Measurements from ENCODE around the gene PRM3.
"Not testable (repeated sequence)": the region's sequence is repeated elsewhere in the genome, so short reads cannot be mapped to it uniquely, and the experiment has no call there.

Gene PRM3

DNA sequence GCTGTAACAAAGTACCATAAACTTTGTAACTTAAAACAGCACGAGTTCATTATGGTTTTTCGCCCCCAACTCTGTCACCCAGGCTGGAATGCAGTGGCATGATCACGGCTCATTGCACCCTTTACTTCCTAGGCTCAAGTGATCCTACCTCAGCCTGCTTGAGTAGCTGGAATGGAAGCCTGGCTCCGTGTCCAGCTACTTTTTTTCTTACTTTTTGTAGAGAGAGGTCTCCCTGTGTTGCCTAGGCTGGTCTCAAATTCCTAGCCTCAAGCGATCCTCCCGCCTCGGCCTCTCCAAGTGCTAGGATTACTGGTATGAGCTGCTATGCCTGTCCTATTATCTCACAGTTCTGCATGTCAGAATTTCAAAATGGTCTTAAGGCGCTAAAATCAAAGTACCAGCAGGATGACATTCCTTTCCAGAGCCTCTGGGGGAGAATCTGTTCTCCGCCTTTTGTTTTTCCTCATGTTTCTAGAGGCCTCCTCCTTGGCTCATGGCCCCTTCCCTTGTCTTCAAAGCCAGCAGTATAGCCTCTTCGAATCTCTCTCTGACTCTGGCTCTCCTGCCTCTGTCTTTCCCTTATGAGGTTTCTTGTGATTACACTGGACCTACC lies 17.8 kb upstream of the PRM3 start:
- no peaks in the 10 kb centered on the region for H3K9me3 ChIP-seq (ENCODE audit: low read length)
- H3K4me1 ChIP-seq (ENCODE audit: insufficient read depth, low read length): no peaks in the 10 kb centered on the region
- H3K4me3 ChIP-seq (ENCODE audit: low read depth in 1 of 2, low read length in 2 of 2): no peak overlapping the region
- no peaks in the 10 kb centered on the region for H3K36me3 ChIP-seq (ENCODE audit: insufficient read depth, low read length)
- H3K27me3 ChIP-seq (ENCODE audit: control insufficient read depth in 1 of 2, insufficient read depth in 2 of 2, low read length in 2 of 2): no peaks in the 10 kb centered on the region
- H3K27ac ChIP-seq (ENCODE audit: low read depth, low read length): no peak overlapping the region
- no peak overlapping the region for H3K9ac ChIP-seq (ENCODE audit: low read length)

DNA sequence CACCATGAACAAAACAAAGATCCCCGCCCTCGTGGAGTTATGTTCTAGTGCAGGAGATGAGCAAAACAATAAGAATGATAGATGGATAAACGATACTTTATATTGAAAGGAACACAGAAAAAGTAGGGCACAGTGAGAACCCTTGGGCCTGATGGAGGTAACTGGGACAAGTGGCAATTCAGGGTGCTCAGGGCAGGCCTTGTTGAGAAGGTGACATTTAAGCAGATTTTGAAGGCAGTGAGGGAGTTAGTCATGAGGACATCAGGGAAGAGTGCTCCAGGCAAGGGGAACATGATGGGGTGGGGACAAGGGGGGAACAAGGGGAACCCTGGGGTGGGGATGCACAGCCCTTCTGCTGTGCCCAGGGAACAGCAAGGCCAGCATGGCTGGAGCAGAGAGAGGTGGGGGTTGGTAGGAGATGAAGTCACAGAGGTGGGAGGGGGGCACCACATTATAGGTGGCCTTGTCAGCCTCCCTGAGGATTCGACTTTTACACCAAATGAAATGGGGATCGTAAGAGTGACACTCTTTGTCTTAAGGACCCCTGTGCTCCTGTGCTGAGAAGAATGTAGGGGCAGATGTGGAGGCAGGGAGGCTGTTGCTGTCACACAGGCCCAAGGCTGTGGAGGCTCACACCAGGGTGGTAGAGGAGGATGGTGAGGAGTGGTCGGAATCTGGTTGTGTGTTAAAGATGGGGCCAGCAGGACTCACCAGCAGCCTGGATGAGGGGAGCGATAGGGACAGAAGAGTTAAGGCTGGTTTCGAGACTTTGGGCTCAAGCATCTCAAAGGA lies 16.9 kb upstream of the PRM3 start:
- Histone ChIP-seq H3K9me3 (ENCODE audit: low read length) (no peaks in the 10 kb centered on the region), H3K27me3 (ENCODE audit: control insufficient read depth in 1 of 2, insufficient read depth in 2 of 2, low read length in 2 of 2) (no peaks in the 10 kb centered on the region), H3K27ac (ENCODE audit: low read depth, low read length) (no peak overlapping the region), H3K4me3 (ENCODE audit: low read depth in 1 of 2, low read length in 2 of 2) (no peak overlapping the region), H3K9ac (ENCODE audit: low read length) (no peak overlapping the region), H3K36me3 (ENCODE audit: insufficient read depth, low read length) (no peaks in the 10 kb centered on the region), H3K4me1 (ENCODE audit: insufficient read depth, low read length) (no peaks in the 10 kb centered on the region)

DNA sequence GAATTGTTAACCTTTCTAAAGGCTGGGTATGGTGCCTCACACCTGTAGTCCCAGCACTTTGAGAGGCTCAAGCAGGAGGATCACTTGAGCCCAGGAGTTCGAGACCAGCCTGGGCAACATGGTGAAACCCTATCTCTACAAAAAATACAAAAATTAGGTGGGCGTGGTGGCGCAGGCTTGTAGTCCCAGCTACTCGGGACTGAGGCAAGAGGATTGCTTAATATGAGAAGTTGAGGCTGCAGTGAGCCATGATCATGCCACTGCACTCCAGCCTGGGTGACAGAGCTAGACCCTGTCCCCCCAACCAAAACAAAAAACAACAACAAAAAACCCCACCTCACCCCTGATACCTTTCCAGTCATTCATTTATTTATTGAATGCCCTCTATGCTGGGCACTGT lies 16.3 kb upstream of the PRM3 start:
- H3K9me3 ChIP-seq (ENCODE audit: low read length); H3K27me3 ChIP-seq (ENCODE audit: control insufficient read depth in 1 of 2, insufficient read depth in 2 of 2, low read length in 2 of 2); H3K4me3 ChIP-seq (ENCODE audit: low read depth in 1 of 2, low read length in 2 of 2); H3K4me1 ChIP-seq (ENCODE audit: insufficient read depth, low read length); H3K36me3 ChIP-seq (ENCODE audit: insufficient read depth, low read length); H3K27ac ChIP-seq (ENCODE audit: low read depth, low read length); H3K9ac ChIP-seq (ENCODE audit: low read length): not testable (repeated sequence)

DNA sequence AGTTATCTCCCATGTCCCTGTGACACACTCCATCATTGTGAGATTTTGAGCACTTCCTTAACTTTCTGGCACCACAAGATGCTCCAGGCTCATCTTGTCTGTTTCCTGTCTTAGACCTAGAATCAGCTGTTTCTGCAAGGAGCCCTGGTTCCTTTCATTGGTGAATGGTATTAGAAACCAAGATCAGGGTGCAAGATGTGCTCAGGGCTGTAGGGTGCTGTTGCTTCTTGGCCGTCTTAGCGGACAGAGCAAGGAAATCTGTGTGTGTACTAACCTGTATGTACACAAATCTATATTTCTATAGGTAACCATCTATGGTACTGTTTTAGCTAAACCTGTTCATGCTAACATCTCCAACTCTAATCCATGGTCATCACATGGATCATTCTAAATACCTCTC lies 15.8 kb upstream of the PRM3 start:
- Histone ChIP-seq H3K9ac (ENCODE audit: low read length) (no peak overlapping the region), H3K36me3 (ENCODE audit: insufficient read depth, low read length) (no peaks in the 10 kb centered on the region), H3K27me3 (ENCODE audit: control insufficient read depth in 1 of 2, insufficient read depth in 2 of 2, low read length in 2 of 2) (no peaks in the 10 kb centered on the region), H3K9me3 (ENCODE audit: low read length) (no peaks in the 10 kb centered on the region), H3K4me1 (ENCODE audit: insufficient read depth, low read length) (no peaks in the 10 kb centered on the region), H3K27ac (ENCODE audit: low read depth, low read length) (no peak overlapping the region), H3K4me3 (ENCODE audit: low read depth in 1 of 2, low read length in 2 of 2) (no peak overlapping the region)

DNA sequence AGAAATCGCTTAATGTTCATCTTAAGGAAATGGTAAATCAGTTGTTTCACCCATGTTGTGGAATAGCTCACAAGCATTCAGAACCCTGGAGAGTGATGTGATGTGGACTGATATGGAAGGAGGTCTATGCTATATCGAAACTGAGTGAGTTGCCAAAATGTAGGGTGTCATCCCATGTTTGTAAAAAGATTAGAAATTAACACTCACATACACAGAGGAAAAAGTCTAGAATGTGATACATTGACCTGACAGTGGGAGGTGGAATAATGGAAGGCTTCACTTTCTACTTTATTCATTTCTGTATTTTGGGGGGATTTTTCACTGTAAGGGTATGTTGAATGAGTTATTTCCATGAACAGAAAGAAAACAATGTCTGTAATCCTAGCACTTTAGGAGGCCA lies 12.4 kb upstream of the PRM3 start:
- Histone ChIP-seq H3K4me3 (ENCODE audit: low read depth in 1 of 2, low read length in 2 of 2) (no peak overlapping the region), H3K9ac (ENCODE audit: low read length) (no peak overlapping the region), H3K36me3 (ENCODE audit: insufficient read depth, low read length) (no peaks in the 10 kb centered on the region), H3K27me3 (ENCODE audit: control insufficient read depth in 1 of 2, insufficient read depth in 2 of 2, low read length in 2 of 2) (no peaks in the 10 kb centered on the region), H3K4me1 (ENCODE audit: insufficient read depth, low read length) (no peaks in the 10 kb centered on the region), H3K9me3 (ENCODE audit: low read length) (no peaks in the 10 kb centered on the region), H3K27ac (ENCODE audit: low read depth, low read length) (no peak overlapping the region)

DNA sequence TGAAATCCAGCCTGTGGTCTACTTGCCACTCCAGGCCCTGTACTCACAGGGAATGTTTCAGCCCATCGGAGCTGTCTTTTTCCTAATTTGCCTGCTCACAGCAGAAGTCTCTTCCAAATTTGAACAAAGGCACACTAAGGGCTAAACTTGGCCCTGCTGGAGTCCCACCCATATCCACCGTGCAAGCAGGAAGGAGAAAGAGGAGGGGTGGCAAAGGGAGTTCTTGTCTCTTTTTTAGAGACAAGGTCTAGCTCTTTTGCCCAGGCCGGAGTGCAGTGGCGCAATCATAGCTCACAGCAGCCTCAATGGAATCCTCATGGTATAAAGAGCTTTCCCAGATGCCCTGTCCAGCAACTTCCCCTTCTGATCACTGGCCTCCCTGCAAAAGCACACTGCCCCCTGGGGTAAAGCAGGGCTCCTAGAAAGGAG lies 10.4 kb upstream of the PRM3 start:
- H3K4me3 ChIP-seq (ENCODE audit: low read depth in 1 of 2, low read length in 2 of 2): no peak overlapping the region
- no peak overlapping the region for H3K27ac ChIP-seq (ENCODE audit: low read depth, low read length)

DNA sequence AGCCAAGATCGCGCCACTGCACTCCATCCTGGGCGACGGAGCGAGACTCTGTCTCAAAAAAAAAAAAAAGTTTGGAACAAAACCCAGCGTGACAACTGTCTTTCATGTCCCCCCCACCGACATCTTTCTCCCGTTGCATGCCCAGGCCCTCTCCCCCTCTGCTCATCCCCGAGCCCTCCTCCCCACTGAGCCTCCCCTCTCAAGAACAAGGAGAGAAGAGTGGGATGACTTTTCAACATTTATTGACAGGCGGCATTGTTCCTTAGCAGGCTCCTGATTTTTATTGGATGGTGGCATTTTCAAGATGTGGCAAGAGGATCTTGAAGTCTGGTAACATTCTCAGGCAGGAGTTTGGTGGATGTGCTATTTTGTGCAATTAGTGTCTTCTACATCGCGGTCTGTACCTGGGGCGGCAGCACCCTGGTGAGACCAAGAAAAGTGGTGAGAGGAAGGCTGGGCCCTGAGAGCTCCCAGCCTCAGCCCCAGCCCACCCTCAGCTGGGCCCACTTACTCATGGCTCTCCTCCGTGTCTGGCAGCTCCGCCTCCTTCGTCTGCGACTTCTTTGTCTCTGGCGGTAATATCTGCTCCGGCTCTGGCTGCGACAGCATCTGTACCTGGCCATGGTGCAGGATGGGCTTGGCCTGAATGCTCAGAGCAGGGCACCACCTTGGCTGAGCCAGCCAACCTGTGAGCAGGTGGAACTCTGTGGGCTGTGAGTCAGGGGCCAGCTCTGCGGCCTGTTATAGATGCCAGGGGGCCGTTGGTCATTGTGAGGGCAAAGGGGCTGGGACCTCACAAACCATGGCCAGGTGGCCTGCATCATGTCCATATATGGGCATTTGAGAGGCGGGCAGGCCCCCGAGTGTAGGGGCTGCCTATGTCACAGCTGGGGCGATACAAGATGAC lies 7.4 kb upstream of the PRM3 start, which contains the start of gene PRM1:
TSS of gene PRM1 (minus strand) at position 715 of the 907 bp plus-strand sequence. CDS start at position 623, 92 bp downstream.
- Histone ChIP-seq H3K36me3 (ENCODE audit: insufficient read depth, low read length) (no peaks in the 10 kb centered on the region), H3K27me3 (ENCODE audit: control insufficient read depth in 1 of 2, insufficient read depth in 2 of 2, low read length in 2 of 2) (no peaks in the 10 kb centered on the region), H3K9me3 (ENCODE audit: low read length) (no peaks in the 10 kb centered on the region), H3K4me1 (ENCODE audit: insufficient read depth, low read length) (no peaks in the 10 kb centered on the region), H3K9ac (ENCODE audit: low read length) (no peak within 1 kb of the TSS), H3K4me3 (ENCODE audit: low read depth in 1 of 2, low read length in 2 of 2) (no peak within 1 kb of the TSS), H3K27ac (ENCODE audit: low read depth, low read length) (no peak within 1 kb of the TSS)

More for the DNA sequence above, 10.4 kb upstream of the PRM3 start:
- H3K4me1 ChIP-seq (ENCODE audit: insufficient read depth, low read length): no peaks in the 10 kb centered on the region
- no peaks in the 10 kb centered on the region for H3K36me3 ChIP-seq (ENCODE audit: insufficient read depth, low read length)
- no peaks in the 10 kb centered on the region for H3K27me3 ChIP-seq (ENCODE audit: control insufficient read depth in 1 of 2, insufficient read depth in 2 of 2, low read length in 2 of 2)
- H3K9ac ChIP-seq (ENCODE audit: low read length): no peak overlapping the region
- H3K9me3 ChIP-seq (ENCODE audit: low read length): no peaks in the 10 kb centered on the region

DNA sequence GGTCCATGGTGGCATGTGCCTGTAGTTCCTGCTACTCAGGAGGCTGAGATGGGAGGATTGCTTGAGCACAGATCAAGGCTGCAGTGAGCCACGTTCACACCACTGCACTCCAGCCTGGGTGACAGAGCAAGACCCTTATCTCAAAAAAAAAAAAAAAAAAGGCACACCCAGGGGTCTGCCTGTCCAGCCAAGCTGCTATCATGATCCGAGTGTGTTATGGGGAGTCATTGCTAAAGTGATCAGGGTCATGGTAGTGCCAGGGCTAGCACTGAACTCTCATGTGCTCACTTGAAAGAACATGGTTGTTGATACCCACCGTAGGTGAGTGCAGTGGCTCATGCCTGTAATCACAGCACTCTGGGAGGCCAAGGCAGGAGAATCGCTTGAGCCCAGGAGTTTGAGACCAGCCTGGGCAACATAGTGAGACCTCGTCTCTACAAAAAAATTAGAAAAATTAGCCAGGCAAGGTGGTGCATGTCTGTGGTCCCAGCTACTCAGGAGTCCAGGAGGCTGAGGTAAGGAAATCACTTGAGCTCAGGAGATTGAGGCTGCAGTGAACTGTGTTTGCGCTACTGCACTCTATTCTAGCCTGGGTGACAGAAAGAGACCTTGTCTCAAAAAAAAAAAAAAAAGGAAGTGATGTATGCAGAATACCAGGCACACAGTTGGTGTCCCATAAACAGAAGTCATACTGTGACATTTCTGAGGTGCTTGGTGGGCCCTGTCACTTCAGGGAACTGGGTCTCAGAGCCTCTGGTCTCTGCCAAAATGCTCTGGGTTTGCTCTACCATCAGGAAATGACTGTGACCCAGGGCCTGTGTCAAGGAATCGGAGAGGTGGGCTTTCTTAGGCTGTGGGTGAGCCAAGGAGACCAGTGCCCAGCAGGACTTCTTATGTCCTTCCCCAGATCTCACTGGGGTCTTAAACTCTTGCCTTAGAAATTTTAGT lies 5.5 kb upstream of the PRM3 start:
- Histone ChIP-seq H3K4me1 (ENCODE audit: insufficient read depth, low read length) (no peaks in the 10 kb centered on the region), H3K27ac (ENCODE audit: low read depth, low read length) (no peak overlapping the region), H3K27me3 (ENCODE audit: control insufficient read depth in 1 of 2, insufficient read depth in 2 of 2, low read length in 2 of 2) (no peaks in the 10 kb centered on the region), H3K9me3 (ENCODE audit: low read length) (no peaks in the 10 kb centered on the region), H3K4me3 (ENCODE audit: low read depth in 1 of 2, low read length in 2 of 2) (no peak overlapping the region), H3K9ac (ENCODE audit: low read length) (no peak overlapping the region), H3K36me3 (ENCODE audit: insufficient read depth, low read length) (no peaks in the 10 kb centered on the region)

DNA sequence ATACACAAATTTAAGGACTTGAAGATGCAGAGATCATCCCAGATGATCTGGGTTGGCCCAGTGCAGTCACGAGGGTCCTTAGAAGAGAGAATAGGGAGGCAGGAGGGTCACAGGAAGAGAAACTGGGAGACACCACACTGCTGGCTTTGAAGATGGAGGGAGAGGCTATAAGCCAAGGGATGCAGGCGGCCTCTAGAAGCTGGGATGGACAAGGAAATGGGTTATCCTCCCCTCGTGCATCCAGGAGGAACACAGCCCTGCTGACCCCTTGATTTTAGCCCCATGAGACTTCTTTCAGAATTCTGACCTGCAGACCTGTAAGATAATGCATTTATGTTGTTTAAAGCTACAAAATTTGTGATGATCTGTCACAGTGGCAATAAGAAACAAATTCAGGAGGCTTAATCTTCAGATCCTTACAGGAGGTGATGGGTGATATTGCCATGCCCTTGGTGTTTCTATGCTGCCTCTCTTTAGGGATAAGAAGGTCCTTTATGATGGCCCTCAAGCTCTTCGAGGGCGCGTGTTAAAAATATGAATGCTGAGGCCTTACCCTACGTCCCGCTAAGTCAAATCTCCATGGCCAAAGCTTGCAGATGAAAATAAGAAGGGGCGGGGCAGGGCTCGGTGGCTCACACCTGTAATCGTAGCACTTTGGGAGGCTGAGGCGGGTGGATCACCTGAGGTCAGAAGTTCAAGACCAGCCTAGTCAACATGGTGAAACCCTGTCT lies 4.3 kb upstream of the PRM3 start:
- Histone ChIP-seq H3K9me3 (ENCODE audit: low read length) (no peaks in the 10 kb centered on the region), H3K27ac (ENCODE audit: low read depth, low read length) (no peak overlapping the region), H3K4me1 (ENCODE audit: insufficient read depth, low read length) (no peaks in the 10 kb centered on the region), H3K27me3 (ENCODE audit: control insufficient read depth in 1 of 2, insufficient read depth in 2 of 2, low read length in 2 of 2) (no peaks in the 10 kb centered on the region), H3K9ac (ENCODE audit: low read length) (no peak overlapping the region), H3K4me3 (ENCODE audit: low read depth in 1 of 2, low read length in 2 of 2) (no peak overlapping the region), H3K36me3 (ENCODE audit: insufficient read depth, low read length) (no peaks in the 10 kb centered on the region)

DNA sequence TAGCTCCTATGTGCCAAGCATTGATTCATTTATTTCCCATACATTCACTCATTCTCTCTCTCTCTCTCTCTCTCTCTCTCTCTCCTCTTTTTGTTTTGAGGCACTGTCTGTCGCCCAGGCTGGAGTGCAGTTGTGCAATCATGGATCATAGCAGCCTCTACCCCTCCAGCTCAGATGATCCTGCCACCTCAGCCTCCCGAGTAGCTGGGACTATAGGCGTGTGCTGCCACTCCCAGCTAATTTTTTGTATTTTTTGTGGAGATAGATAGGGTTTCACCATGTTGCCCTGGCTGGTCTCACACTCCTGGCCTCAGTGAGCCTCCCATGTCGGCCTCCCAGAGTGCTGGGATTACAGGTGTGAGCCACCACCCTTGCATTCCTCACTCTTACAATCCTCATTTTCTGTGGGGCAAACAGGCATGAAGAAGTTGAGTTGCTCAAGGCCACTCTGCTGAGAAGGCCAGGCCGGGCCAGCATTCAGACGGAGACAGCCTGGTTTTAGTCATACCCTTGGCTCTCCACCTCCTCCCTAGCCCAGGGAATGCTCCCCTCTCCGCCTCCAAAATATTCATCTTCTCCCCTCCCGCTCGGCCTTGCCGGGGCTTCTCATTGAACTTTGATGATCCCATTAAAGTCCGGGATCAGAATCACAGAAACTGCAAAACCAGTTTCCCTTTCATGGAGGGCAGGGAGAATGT lies 3.6 kb upstream of the PRM3 start:
- no peak overlapping the region for H3K9ac ChIP-seq (ENCODE audit: low read length)
- H3K4me3 ChIP-seq (ENCODE audit: low read depth in 1 of 2, low read length in 2 of 2): no peak overlapping the region
- no peaks in the 10 kb centered on the region for H3K27me3 ChIP-seq (ENCODE audit: control insufficient read depth in 1 of 2, insufficient read depth in 2 of 2, low read length in 2 of 2)
- H3K4me1 ChIP-seq (ENCODE audit: insufficient read depth, low read length): no peaks in the 10 kb centered on the region
- no peak overlapping the region for H3K27ac ChIP-seq (ENCODE audit: low read depth, low read length)
- H3K36me3 ChIP-seq (ENCODE audit: insufficient read depth, low read length): no peaks in the 10 kb centered on the region
- no peaks in the 10 kb centered on the region for H3K9me3 ChIP-seq (ENCODE audit: low read length)

All from muscle layer of colon (tissue), 2 donors.